NOMO-1 (cell line): ENCODE data around the gene ATP11C.
"Not testable (repeated sequence)": the region's sequence is repeated elsewhere in the genome, so short reads cannot be mapped to it uniquely, and the experiment has no call there.

Source experiments
- DNase-seq, 2 experiments: peaks; one replicate each; lab custom pipeline; 2025; ENCODE audit not compliant: unreplicated experiment in 2 of 2; lab: John Stamatoyannopoulos, UW

Gene ATP11C

GRCh38 chrX:139864640-139865039 lies 68.2 kb downstream of the ATP11C start:
- DNase-seq: no peak

GRCh38 chrX:139862208-139862607 lies 70.6 kb downstream of the ATP11C start:
- DNase-seq: no peak

- DNase-seq: not testable (repeated sequence)
These were observed 76.0 kb downstream of the ATP11C start for GRCh38 chrX:139856826-139857225.

GRCh38 chrX:139851730-139852129 lies 81.1 kb downstream of the ATP11C start:
- DNase-seq: no peak

- DNase-seq: no peak
These were observed 81.9 kb downstream of the ATP11C start for GRCh38 chrX:139850968-139851367.

- DNase-seq: no peak
These were observed 88.0 kb downstream of the ATP11C start for GRCh38 chrX:139844884-139845283.

- no peak for DNase-seq
These were observed 88.7 kb downstream of the ATP11C start for GRCh38 chrX:139844163-139844562.

GRCh38 chrX:139842326-139843185 lies 90.3 kb downstream of the ATP11C start:
- no peak for DNase-seq

- DNase-seq: not testable (repeated sequence)
These were observed 96.5 kb downstream of the ATP11C start for GRCh38 chrX:139836335-139836734.

- no peak for DNase-seq
These were observed 98.0 kb downstream of the ATP11C start for GRCh38 chrX:139834879-139835278.

GRCh38 chrX:139832718-139833309 lies 100.0 kb downstream of the ATP11C start:
- DNase-seq: no peak

GRCh38 chrX:139831675-139832456 lies 101.0 kb downstream of the ATP11C start:
- peak in 1 of 2 experiments; percentile 36 for DNase-seq

- peak in 1 of 2 experiments; percentile 6 for DNase-seq
These were observed 101.8 kb downstream of the ATP11C start for GRCh38 chrX:139831017-139831416.

- DNase-seq: no peak
These were observed 104.0 kb downstream of the ATP11C start for GRCh38 chrX:139828830-139829229.

GRCh38 chrX:139828033-139828432 lies 104.8 kb downstream of the ATP11C start:
- DNase-seq: no peak

GRCh38 chrX:139826065-139827044 lies 106.5 kb downstream of the ATP11C start:
- DNase-seq: no peak

GRCh38 chrX:139825618-139826017 lies 107.2 kb downstream of the ATP11C start:
- DNase-seq: no peak

GRCh38 chrX:139823806-139824205 lies 109.0 kb downstream of the ATP11C start:
- no peak for DNase-seq

GRCh38 chrX:139820358-139820984 lies 112.4 kb downstream of the ATP11C start:
- DNase-seq: no peak

- DNase-seq: no peak
These were observed 116.6 kb downstream of the ATP11C start for GRCh38 chrX:139816204-139816603.
